Liver (tissue), 3 donors: ENCODE data around the gene MFSD2B.

ENCODE experiments used
- CTCF ChIP-seq: fragments of 150-350 bp; IDR thresholded peaks from 2 replicates; pipeline ENCODE4 v1.5.1; 2017; ENCODE audit warnings: improper control_type of control experiment, low read depth, low read length; ENCODE audit not compliant: missing input control
- RXRA ChIP-seq, 2 donors: IDR thresholded peaks; 2 replicates each; pipeline ENCODE4 v1.6.1; 2017 to 2018; ENCODE audit warnings: antibody characterized with exemption in 2 of 2, mild to moderate bottlenecking in 1 of 2
- TAF1 ChIP-seq: conservative IDR thresholded peaks from 2 replicates; pipeline ENCODE4 v1.6.1; 2016; ENCODE audit warnings: antibody characterized with exemption, mild to moderate bottlenecking
- donor health status: healthy.
- donor health status: healthy.

- no peak for TF ChIP-seq CTCF
- no peak for TF ChIP-seq TAF1
- no peak for TF ChIP-seq RXRA (IDR thresholded peaks at IDR 0.05)
These were observed 39.0 kb downstream of the MFSD2B start for GRCh38 chr2:24048769-24049484.
